HG02981 (cell line): ENCODE measurements around the gene CDK12.

Experiments used
- ATAC-seq: cut with Tn5 transposase; IDR thresholded peaks from one replicate; pipeline ENCODE4 v1.9.1; 2021; ENCODE audit warnings: mild to moderate bottlenecking, moderate library complexity; ENCODE audit not compliant: unreplicated experiment

The CDK12 gene

DNA sequence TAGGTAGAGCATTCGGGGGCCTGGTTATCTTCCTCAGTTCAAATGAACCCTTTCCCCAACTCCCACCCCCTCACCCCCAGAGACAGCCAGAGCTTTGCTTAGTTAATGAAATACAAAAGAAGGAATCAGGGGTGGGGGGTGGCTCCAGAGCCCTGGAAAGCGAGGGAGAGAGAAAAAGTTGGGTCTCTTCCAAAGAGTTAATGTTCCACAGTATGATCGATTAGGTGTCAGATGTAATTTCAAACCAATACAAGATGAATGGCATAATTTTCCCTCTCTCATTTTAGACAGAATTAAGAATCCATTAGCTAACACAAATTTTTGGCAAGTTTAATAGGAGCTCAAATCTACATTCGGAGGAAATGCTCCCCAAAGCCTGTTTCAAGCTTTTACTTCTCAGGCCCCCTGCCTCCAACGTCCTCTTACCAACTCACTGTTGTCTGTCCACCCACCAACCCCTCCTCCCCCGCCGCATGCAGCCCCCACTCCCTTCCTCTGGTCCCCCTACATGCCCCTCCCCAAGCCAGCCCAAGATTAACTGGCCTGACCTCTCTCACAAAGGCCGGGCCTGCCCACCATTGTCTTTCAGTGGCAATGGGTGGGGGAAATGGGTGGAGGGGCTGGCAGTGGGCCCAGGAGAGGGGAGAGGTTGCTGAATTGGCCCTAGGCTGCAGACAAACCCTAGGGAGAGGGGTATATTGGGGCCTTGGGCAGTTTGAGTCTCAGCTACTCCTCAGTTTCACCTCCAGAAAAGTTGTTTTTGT lies 118.2 kb downstream of the CDK12 start:
- no peak for ATAC-seq

DNA sequence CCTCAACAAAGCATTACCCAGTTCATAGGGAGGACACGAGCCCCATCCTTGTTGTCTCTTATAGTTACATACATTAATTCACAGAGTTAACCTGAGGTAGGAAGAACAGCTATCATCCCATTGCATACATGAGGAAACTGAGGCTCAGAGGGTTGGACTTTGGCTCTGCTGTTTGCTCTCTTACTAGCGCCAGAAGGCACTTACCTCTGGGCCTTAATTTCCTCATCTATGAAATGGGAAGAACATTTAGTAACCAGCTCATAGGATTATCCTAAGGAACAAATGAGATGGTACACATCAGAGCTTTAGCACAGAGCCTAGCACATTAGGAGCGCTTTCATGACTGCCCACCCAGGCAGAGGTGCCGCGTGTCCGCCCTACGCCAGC lies 118.8 kb downstream of the CDK12 start:
- ATAC-seq: no peak

DNA sequence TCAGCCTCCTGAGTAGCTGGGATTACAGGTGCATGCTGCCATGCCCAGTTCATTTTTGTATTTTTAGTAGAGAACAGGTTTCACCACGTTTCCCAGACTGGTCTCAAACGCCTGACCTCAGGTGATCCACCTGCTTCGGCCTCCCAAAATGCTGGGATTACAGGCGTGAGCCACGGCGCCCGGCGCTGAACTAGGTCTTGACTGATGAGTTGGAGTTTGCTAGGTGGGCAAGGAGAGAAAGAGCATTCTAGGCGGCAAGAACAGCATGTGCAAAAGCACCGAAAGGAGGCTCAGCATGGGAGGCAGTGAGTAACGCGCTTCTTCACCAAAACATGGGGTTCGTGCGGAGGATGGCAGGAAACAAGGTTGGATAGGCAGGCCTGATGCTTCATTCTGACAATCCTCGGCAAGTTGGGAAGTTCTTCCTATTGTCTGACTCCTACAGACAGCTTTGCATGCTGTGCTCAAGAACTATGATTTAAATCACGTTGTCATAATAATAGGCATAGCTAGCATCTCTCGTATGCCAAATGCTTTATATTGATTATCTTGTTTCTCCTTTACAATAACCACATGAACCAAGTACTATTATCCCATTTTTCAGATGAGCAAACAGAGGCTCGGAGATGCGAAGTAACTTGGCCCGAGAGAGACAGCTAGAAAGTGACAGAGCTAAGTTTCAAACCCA lies 119.9 kb downstream of the CDK12 start:
- no peak for ATAC-seq

DNA sequence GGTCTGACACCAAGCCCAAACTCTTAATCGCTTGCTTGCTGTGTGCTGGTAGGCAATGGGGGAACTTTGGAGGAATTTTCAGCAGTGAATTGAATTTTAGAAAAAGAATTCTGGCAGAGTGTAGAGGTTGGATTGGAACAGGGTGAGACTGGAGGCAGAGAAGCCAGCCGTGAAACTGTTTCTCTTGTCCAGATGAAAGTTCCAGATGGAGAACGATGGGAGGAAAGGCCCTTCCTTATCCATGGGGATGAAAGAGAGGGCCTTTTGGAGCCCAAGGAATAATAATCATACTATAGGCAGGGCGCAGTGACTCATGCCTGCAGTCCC lies 120.4 kb downstream of the CDK12 start:
- no peak for ATAC-seq

DNA sequence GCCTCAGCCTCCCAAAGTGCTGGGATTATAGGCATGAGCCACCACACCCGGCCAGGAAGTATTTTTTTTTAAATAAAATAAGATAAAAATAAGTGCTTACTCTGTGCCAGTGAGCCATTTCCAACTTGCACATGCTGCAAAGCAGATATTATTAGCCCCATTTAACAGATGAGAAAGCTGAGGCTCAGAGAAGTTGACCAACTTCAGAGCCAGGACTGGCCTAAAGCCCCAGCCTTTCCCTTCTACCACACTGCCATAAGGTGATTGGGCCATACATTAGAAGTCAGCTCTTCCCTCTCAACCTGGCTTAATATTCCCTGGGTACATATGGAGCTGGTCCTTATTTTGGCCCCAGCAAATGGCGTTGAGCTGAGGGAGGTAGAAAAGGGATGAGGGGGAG lies 121.4 kb downstream of the CDK12 start:
- no peak for ATAC-seq
